ENCODE data around the gene SLC25A4. TPM values are rescaled to one million over a fixed set of nuclear protein-coding genes. Genes with fewer than 3 reads are reported as not detected.

SLC25A4 gene
- polyA plus RNA-seq, 3 donors: 0.07 TPM; not detected in 2

DNA sequence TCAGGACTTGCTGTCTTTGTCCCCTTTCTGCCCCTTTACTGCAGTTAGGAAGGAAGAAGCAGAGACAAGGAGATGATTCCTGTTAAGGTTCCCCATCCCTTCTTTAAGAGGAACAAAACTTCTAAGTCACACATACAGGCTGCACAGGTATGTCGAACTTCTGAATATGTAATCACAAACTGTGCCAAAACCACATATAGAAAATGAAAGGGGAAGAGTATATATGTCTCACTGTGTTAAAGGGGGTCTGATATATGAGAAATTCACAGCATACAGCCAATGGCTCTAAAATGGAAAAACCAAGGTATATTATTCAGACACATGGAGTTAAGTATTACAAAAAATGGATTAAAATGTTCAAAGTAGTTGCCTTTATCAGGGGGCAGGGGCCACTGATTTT, 49.0 kb downstream of the SLC25A4 start:
- Histone ChIP-seq H3K9ac (ENCODE audit: insufficient read depth, low read length, poor library complexity, severe bottlenecking) (no peak overlapping the region), H3K79me2 (ENCODE audit: insufficient read depth, low read length) (no peaks in the 10 kb centered on the region), H3K27me3 (ENCODE audit: control insufficient read depth in 2 of 2, insufficient read depth in 2 of 2, low read length in 2 of 2) (no peaks in the 10 kb centered on the region), H3K36me3 (replicated peaks in 1 of 2; ENCODE audit: control insufficient read depth in 1 of 2, insufficient read depth in 2 of 2, low read length in 2 of 2) (peaks cover 2 to 21% of the 10 kb centered on the region in 2 donors), H2AFZ (ENCODE audit: insufficient read depth, low read depth, low read length, poor library complexity, severe bottlenecking) (no peak overlapping the region), H4K20me1 (ENCODE audit: insufficient read depth, low read length) (no peaks in the 10 kb centered on the region), H3K9me3 (replicated peaks in 1 of 2; ENCODE audit: control insufficient read depth in 1 of 2, insufficient read depth in 1 of 2, low read length in 2 of 2) (no peaks in the 10 kb centered on the region), H3K4me1 (ENCODE audit: control insufficient read depth in 1 of 2, insufficient read depth in 2 of 2, low read length in 2 of 2) (no peaks in the 10 kb centered on the region), H3K4me2 (replicated peaks; ENCODE audit: extremely low read depth, low read length, poor library complexity, severe bottlenecking) (no peak overlapping the region), H3K27ac (ENCODE audit: low read depth in 1 of 2, low read length in 2 of 2) (no peak overlapping the region), H3K4me3 (replicated peaks in 1 of 3; ENCODE audit: low read depth in 2 of 3, low read length in 3 of 3) (no peak overlapping the region)
- intact Hi-C loops (cut with micrococcal nuclease): no loop called here
- H3K27me3 Mint-ChIP-seq (ENCODE audit: low read depth in 3 of 3): peaks cover 0 to 2% (median 0%) of the 10 kb centered on the region in 3 donors
- H3K9me3 Mint-ChIP-seq: peaks cover 0 to 2% (median 0%) of the 10 kb centered on the region in 7 donors
- WGBS (ENCODE audit: insufficient coverage): no CpG with 5 or more reads among the region's 1 CpG
- TF ChIP-seq, protein P1, sequence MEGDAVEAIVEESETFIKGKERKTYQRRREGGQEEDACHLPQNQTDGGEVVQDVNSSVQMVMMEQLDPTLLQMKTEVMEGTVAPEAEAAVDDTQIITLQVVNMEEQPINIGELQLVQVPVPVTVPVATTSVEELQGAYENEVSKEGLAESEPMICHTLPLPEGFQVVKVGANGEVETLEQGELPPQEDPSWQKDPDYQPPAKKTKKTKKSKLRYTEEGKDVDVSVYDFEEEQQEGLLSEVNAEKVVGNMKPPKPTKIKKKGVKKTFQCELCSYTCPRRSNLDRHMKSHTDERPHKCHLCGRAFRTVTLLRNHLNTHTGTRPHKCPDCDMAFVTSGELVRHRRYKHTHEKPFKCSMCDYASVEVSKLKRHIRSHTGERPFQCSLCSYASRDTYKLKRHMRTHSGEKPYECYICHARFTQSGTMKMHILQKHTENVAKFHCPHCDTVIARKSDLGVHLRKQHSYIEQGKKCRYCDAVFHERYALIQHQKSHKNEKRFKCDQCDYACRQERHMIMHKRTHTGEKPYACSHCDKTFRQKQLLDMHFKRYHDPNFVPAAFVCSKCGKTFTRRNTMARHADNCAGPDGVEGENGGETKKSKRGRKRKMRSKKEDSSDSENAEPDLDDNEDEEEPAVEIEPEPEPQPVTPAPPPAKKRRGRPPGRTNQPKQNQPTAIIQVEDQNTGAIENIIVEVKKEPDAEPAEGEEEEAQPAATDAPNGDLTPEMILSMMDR (IDR thresholded peaks at IDR 0.05): no peak
- no peak overlapping the region for H3K4me3 Mint-ChIP-seq
- peaks cover 16 to 20% of the 10 kb centered on the region in 2 donors for H3K36me3 Mint-ChIP-seq
- no peak for DNase-seq
- no peak overlapping the region for H3K27ac Mint-ChIP-seq
- peaks cover 2% of the 10 kb centered on the region for H3K4me1 Mint-ChIP-seq

DNA sequence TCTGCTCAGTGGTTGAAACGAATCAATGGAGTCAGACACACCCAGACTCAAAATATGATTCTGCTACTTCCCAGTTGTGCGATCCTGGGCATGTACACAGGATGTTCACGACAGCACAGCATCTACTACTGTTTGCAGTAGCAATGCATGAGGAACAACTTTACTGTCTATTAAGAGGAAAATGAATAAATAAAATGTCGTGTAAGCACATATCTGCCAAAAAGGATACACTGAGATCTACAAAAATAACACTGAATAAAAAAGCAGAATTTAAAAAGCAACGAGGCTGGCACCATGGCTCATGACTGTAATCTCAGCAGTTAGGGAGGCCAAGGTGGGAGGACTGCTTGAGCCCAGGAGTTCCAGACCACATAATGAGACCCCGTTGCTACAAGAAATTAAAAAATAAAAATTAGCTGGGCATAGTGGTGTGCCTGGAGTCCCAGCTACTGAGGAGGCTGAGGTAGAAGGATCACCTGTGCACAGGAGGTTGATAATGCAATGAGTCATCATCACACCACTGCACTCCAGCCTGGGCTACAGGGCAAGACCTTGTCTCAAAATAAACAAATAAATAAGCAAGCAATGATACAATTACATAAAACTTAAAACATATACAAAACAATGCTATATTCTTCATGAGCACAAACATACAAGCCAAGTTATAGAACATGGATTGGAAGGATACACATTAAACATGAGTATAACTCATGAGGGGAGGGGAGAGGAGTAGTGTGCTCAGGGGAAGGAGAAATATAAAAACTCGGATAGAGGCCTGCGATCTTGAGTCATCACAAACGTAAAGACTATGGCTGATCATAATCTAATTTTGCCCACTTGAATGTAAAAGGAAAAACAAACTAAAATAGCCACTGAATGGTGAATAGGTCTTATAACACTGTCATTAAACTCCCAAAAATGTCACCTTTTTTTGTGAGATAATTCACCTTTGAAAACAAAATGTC, 52.1 kb downstream of the SLC25A4 start:
- no peak overlapping the region for H3K4me3 Mint-ChIP-seq

More for the DNA sequence above, 52.1 kb downstream of the SLC25A4 start:
- H4K20me1 ChIP-seq (ENCODE audit: insufficient read depth, low read length): no peaks in the 10 kb centered on the region
- DNase-seq: no peak
- Mint-ChIP-seq H3K4me1 (peaks cover 2% of the 10 kb centered on the region), H3K27ac (no peak overlapping the region), H3K36me3 (peaks cover 8 to 11% of the 10 kb centered on the region in 2 donors), H3K9me3 (peaks cover 0 to 2% (median 0%) of the 10 kb centered on the region in 7 donors), H3K27me3 (ENCODE audit: low read depth in 3 of 3) (peaks cover 0 to 2% (median 0%) of the 10 kb centered on the region in 3 donors)
- no peaks in the 10 kb centered on the region for H3K9me3 ChIP-seq (replicated peaks in 1 of 2; ENCODE audit: control insufficient read depth in 1 of 2, insufficient read depth in 1 of 2, low read length in 2 of 2)
- no peak overlapping the region for H2AFZ ChIP-seq (ENCODE audit: insufficient read depth, low read depth, low read length, poor library complexity, severe bottlenecking)
- no peak overlapping the region for H3K4me2 ChIP-seq (replicated peaks; ENCODE audit: extremely low read depth, low read length, poor library complexity, severe bottlenecking)
- H3K9ac ChIP-seq (ENCODE audit: insufficient read depth, low read length, poor library complexity, severe bottlenecking): no peak overlapping the region
- WGBS (ENCODE audit: insufficient coverage): 100% methylated on average over 1 of the region's 9 CpGs
- H3K27me3 ChIP-seq (ENCODE audit: control insufficient read depth in 2 of 2, insufficient read depth in 2 of 2, low read length in 2 of 2): no peaks in the 10 kb centered on the region
- H3K36me3 ChIP-seq (replicated peaks in 1 of 2; ENCODE audit: control insufficient read depth in 1 of 2, insufficient read depth in 2 of 2, low read length in 2 of 2): peaks cover 0 to 7% of the 10 kb centered on the region in 2 donors
- H3K79me2 ChIP-seq (ENCODE audit: insufficient read depth, low read length): no peaks in the 10 kb centered on the region
- intact Hi-C loops (cut with micrococcal nuclease): no loop called here
- H3K27ac ChIP-seq (ENCODE audit: low read depth in 1 of 2, low read length in 2 of 2): no peak overlapping the region
- TF ChIP-seq, protein P1 (IDR thresholded peaks at IDR 0.05): no peak
- H3K4me3 ChIP-seq (replicated peaks in 1 of 3; ENCODE audit: low read depth in 2 of 3, low read length in 3 of 3): no peak overlapping the region
- no peaks in the 10 kb centered on the region for H3K4me1 ChIP-seq (ENCODE audit: control insufficient read depth in 1 of 2, insufficient read depth in 2 of 2, low read length in 2 of 2)
